ENCODE measurements around the gene SEC61A2.

The SEC61A2 gene

GRCh38 chr10:12154516-12154915 is 25.0 kb downstream of the SEC61A2 start:
- H3K4me1 ChIP-seq (ENCODE audit: insufficient read depth, low read length, poor library complexity, severe bottlenecking): no peaks in the 10 kb centered on the region
- H3K36me3 ChIP-seq (ENCODE audit: insufficient read depth, low read length): peaks cover 57% of the 10 kb centered on the region; the same call in 1 of the 2 replicates
- TF ChIP-seq, protein P1, sequence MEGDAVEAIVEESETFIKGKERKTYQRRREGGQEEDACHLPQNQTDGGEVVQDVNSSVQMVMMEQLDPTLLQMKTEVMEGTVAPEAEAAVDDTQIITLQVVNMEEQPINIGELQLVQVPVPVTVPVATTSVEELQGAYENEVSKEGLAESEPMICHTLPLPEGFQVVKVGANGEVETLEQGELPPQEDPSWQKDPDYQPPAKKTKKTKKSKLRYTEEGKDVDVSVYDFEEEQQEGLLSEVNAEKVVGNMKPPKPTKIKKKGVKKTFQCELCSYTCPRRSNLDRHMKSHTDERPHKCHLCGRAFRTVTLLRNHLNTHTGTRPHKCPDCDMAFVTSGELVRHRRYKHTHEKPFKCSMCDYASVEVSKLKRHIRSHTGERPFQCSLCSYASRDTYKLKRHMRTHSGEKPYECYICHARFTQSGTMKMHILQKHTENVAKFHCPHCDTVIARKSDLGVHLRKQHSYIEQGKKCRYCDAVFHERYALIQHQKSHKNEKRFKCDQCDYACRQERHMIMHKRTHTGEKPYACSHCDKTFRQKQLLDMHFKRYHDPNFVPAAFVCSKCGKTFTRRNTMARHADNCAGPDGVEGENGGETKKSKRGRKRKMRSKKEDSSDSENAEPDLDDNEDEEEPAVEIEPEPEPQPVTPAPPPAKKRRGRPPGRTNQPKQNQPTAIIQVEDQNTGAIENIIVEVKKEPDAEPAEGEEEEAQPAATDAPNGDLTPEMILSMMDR (conservative IDR thresholded peaks at IDR 0.05; ENCODE audit: low read length): no peak
- TF ChIP-seq EZH2phosphoT487 (IDR thresholded peaks at IDR 0.05; ENCODE audit: borderline replicate concordance): no peak
- H3K4me3 ChIP-seq (ENCODE audit: low read length, poor library complexity, severe bottlenecking): no peak overlapping the region
- H3K9ac ChIP-seq (ENCODE audit: low read depth, low read length, poor library complexity, severe bottlenecking): no peak overlapping the region
- no peaks in the 10 kb centered on the region for H3F3A ChIP-seq (ENCODE audit: low read depth)
- no peaks in the 10 kb centered on the region for H3K27me3 ChIP-seq (ENCODE audit: insufficient read depth, low read length, poor library complexity, severe bottlenecking)
- H3K79me2 ChIP-seq (ENCODE audit: insufficient read depth, low read length): no peaks in the 10 kb centered on the region
- no peaks in the 10 kb centered on the region for H3K9me3 ChIP-seq (ENCODE audit: insufficient read depth, low read depth, low read length)
- no peak overlapping the region for H3K4me2 ChIP-seq (ENCODE audit: low read depth, low read length, poor library complexity, severe bottlenecking)
- no peaks in the 10 kb centered on the region for H4K20me1 ChIP-seq (ENCODE audit: insufficient read depth, low read length, poor library complexity, severe bottlenecking)
- H3K9me2 ChIP-seq (replicated peaks; ENCODE audit: low read depth, low read length): no peaks in the 10 kb centered on the region
- no peak overlapping the region for H2AFZ ChIP-seq (ENCODE audit: low read length)

- Histone ChIP-seq H3F3A (ENCODE audit: low read depth) (no peaks in the 10 kb centered on the region), H3K4me2 (ENCODE audit: low read depth, low read length, poor library complexity, severe bottlenecking) (no peak overlapping the region), H3K27me3 (ENCODE audit: insufficient read depth, low read length, poor library complexity, severe bottlenecking) (no peaks in the 10 kb centered on the region), H3K4me3 (ENCODE audit: low read length, poor library complexity, severe bottlenecking) (no peak overlapping the region), H2AFZ (ENCODE audit: low read length) (no peak overlapping the region), H3K36me3 (ENCODE audit: insufficient read depth, low read length) (peaks cover 61% of the 10 kb centered on the region; the same call in 1 of the 2 replicates), H3K9ac (ENCODE audit: low read depth, low read length, poor library complexity, severe bottlenecking) (no peak overlapping the region), H3K79me2 (ENCODE audit: insufficient read depth, low read length) (no peaks in the 10 kb centered on the region), H4K20me1 (ENCODE audit: insufficient read depth, low read length, poor library complexity, severe bottlenecking) (no peaks in the 10 kb centered on the region), H3K9me3 (ENCODE audit: insufficient read depth, low read depth, low read length) (no peaks in the 10 kb centered on the region), H3K4me1 (ENCODE audit: insufficient read depth, low read length, poor library complexity, severe bottlenecking) (no peaks in the 10 kb centered on the region), H3K9me2 (replicated peaks; ENCODE audit: low read depth, low read length) (no peaks in the 10 kb centered on the region)
- no peak for TF ChIP-seq EZH2phosphoT487 (IDR thresholded peaks at IDR 0.05; ENCODE audit: borderline replicate concordance)
- TF ChIP-seq, protein P1 (conservative IDR thresholded peaks at IDR 0.05; ENCODE audit: low read length): no peak
Measured at GRCh38 chr10:12156367-12157123, 27.1 kb downstream of the SEC61A2 start.

DNA sequence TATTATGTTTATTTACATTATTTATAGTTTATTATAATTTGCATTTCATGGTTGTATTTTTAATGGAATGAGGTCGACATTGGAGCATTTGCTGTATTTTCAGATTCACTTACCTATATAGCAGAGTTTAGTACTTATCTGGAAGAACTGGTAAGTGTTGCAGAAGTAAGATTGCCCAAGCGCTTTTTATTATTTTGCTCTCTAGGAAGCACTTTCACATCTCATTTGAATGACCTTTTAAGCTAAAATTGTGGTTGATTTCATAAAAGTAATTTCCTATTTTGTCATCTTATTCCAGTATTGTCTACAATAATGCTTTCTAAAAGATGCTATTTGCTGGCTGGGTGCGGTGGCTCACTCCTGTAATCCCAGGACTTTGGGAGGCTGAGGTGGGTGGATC is 28.6 kb downstream of the SEC61A2 start:
- H3K36me3 ChIP-seq (ENCODE audit: insufficient read depth, low read length): peaks cover 74% of the 10 kb centered on the region; the same call in 1 of the 2 replicates
- H3K4me2 ChIP-seq (ENCODE audit: low read depth, low read length, poor library complexity, severe bottlenecking): no peak overlapping the region
- H3K27me3 ChIP-seq (ENCODE audit: insufficient read depth, low read length, poor library complexity, severe bottlenecking): no peaks in the 10 kb centered on the region
- no peaks in the 10 kb centered on the region for H3K9me3 ChIP-seq (ENCODE audit: insufficient read depth, low read depth, low read length)
- no peak overlapping the region for H3K9ac ChIP-seq (ENCODE audit: low read depth, low read length, poor library complexity, severe bottlenecking)
- no peak overlapping the region for H2AFZ ChIP-seq (ENCODE audit: low read length)
- TF ChIP-seq, protein P1 (conservative IDR thresholded peaks at IDR 0.05; ENCODE audit: low read length): no peak
- no peak for TF ChIP-seq EZH2phosphoT487 (IDR thresholded peaks at IDR 0.05; ENCODE audit: borderline replicate concordance)
- no peaks in the 10 kb centered on the region for H3K4me1 ChIP-seq (ENCODE audit: insufficient read depth, low read length, poor library complexity, severe bottlenecking)
- no peak overlapping the region for H3K4me3 ChIP-seq (ENCODE audit: low read length, poor library complexity, severe bottlenecking)
- no peaks in the 10 kb centered on the region for H3K9me2 ChIP-seq (replicated peaks; ENCODE audit: low read depth, low read length)
- H3K79me2 ChIP-seq (ENCODE audit: insufficient read depth, low read length): no peaks in the 10 kb centered on the region
- H4K20me1 ChIP-seq (ENCODE audit: insufficient read depth, low read length, poor library complexity, severe bottlenecking): no peaks in the 10 kb centered on the region
- no peaks in the 10 kb centered on the region for H3F3A ChIP-seq (ENCODE audit: low read depth)
